Endothelial cell of umbilical vein (primary cell): ENCODE results near the gene HSD17B14. TPM values are rescaled to one million over a fixed set of nuclear protein-coding genes. Genes with fewer than 3 reads are reported as not detected.
"Not testable (repeated sequence)": the region's sequence is repeated elsewhere in the genome, so short reads cannot be mapped to it uniquely, and the experiment has no call there.

Source experiments
- BruUV-seq: library from RNA; stranded (reverse); fragments of 400-500 nt; replicated peaks from 2 replicates; lab custom pipeline; 2021; lab: Mats Ljungman, UMichigan
- CTCF ChIA-PET: fragments of 300-600, 350-600 bp; sonication (Branson Sonifier 250); formaldehyde crosslinking; loops from one replicate; lab custom pipeline; 2021; ENCODE audit warnings: antibody characterized with exemption, inconsistent platforms; lab: Charles Lee
- POLR2A ChIA-PET: fragments of 300-600, 350-600 bp; sonication (Branson Sonifier 250); formaldehyde crosslinking; loops from one replicate; lab custom pipeline; 2021; ENCODE audit warnings: antibody characterized with exemption, inconsistent platforms; lab: Charles Lee
- DNase-seq: peaks from one replicate; pipeline ENCODE4 v3.0.0-alpha.2; 2011; ENCODE audit warnings: low read depth, low spot score
- FAIRE-seq: peaks from 2 replicates; lab custom pipeline; 2011; peaks lifted over from hg19 to GRCh38; lab: Jason Lieb, UNC
- H2AFZ ChIP-seq: 2 replicates; pipeline ENCODE4 v1.6.0; 2012; ENCODE audit warnings: low read depth, low read length, control low read depth, inconsistent platforms
- H3K27ac ChIP-seq: 2 replicates; pipeline ENCODE4 v1.5.1; 2011; ENCODE audit warnings: low read depth, mild to moderate bottlenecking, control low read depth, low read length, moderate library complexity; ENCODE audit not compliant: insufficient read depth
- H3K27me3 ChIP-seq, 2 experiments: 2 replicates each; pipeline versions ENCODE4 v1.6.0 to v1.6.1; 2011; ENCODE audit warnings: low read length in 2 of 2, mixed read lengths in 1 of 2; ENCODE audit not compliant: control insufficient read depth in 2 of 2, insufficient read depth in 2 of 2
- H3K36me3 ChIP-seq, 2 experiments: 2 replicates in 1 of 2; 3 replicates in 1 of 2; pipeline ENCODE4 v1.5.1; 2011; ENCODE audit warnings: low read length in 2 of 2, mild to moderate bottlenecking in 1 of 2, moderate library complexity in 1 of 2; ENCODE audit not compliant: control insufficient read depth in 2 of 2, insufficient read depth in 2 of 2; ENCODE audit errors: extremely low read depth in 1 of 2
- H3K4me1 ChIP-seq: 3 replicates; pipeline ENCODE4 v1.5.1; 2011; ENCODE audit warnings: mild to moderate bottlenecking, low read length; ENCODE audit not compliant: control insufficient read depth, insufficient read depth; ENCODE audit errors: extremely low read depth
- H3K4me2 ChIP-seq: 2 replicates; pipeline ENCODE4 v1.6.1; 2011; ENCODE audit warnings: low read length, control low read depth, mixed read lengths; ENCODE audit not compliant: insufficient read depth
- H3K4me3 ChIP-seq, 3 experiments: fragments of 200-600 bp in 1 of 3; sonication (generic), shearing (Covaris generic) in 1 of 3; replicated peaks in 1 of 3; 2 replicates each; pipeline ENCODE4 v1.5.1; 2011 to 2016; ENCODE audit warnings: control low read depth in 3 of 3, low read length in 3 of 3, mild to moderate bottlenecking in 2 of 3, inconsistent platforms in 1 of 3, low read depth in 1 of 3, moderate library complexity in 1 of 3; ENCODE audit not compliant: insufficient read depth in 1 of 3
- H3K79me2 ChIP-seq: 2 replicates; pipeline ENCODE4 v1.6.0; 2012; ENCODE audit warnings: low read length, inconsistent platforms; ENCODE audit not compliant: control insufficient read depth, insufficient read depth
- H3K9ac ChIP-seq: replicated peaks from 2 replicates; pipeline ENCODE3; 2011; ENCODE audit warnings: low read length, control low read depth; ENCODE audit not compliant: insufficient read depth; ENCODE audit errors: extremely low read depth
- H3K9me1 ChIP-seq: replicated peaks from 3 replicates; pipeline ENCODE4 v1.6.0; 2011; ENCODE audit warnings: mild to moderate bottlenecking, low read length; ENCODE audit not compliant: control insufficient read depth, insufficient read depth; ENCODE audit errors: extremely low read depth
- H3K9me3 ChIP-seq: replicated peaks from 2 replicates; pipeline ENCODE4 v1.5.1; 2012; ENCODE audit warnings: low read length, inconsistent platforms; ENCODE audit not compliant: control insufficient read depth, insufficient read depth
- H4K20me1 ChIP-seq: replicated peaks from 2 replicates; pipeline ENCODE3; 2011; ENCODE audit warnings: mild to moderate bottlenecking, low read length; ENCODE audit not compliant: control insufficient read depth, insufficient read depth; ENCODE audit errors: extremely low read depth
- dilution Hi-C: fragments of 300-500 bp; cut with MboI; formaldehyde crosslinking; loops from one replicate; pipeline ENCODE4 v1.15.0; 2019; ENCODE audit warnings: low sequenced_read_pairs; ENCODE audit not compliant: extremely low pct_ligation_motif_present
- intact Hi-C: fragments of 100-400 bp; cut with micrococcal nuclease; formaldehyde crosslinking; loops from one replicate; pipeline ENCODE4 v1.10.0; 2022
- polyA plus RNA-seq, 4 experiments: library from polyadenylated mRNA; depleted of rRNA in 3 of 4; stranded (reverse) in 3 of 4; unstranded in 1 of 4; fragments of >200 nt; gene quantifications; 2 replicates each; pipeline versions ENCODE4 v1.2.1 to v1.2.3, GENCODE V29; 2011 to 2012; ENCODE audit warnings: missing spikeins in 1 of 4
- total RNA-seq: library from RNA; stranded (reverse); gene quantifications from 2 replicates; pipeline ENCODE4 v1.2.3, GENCODE V29; 2021

HSD17B14 gene
- total and polyA plus RNA-seq, 2 donors (not counting 3 experiments of a cell fraction or from before 2014, with no cell fraction given): 20.9 to 46.3 TPM

- H3K9me1 ChIP-seq, DNase-seq, H3K4me3 ChIP-seq, H3K27ac ChIP-seq, H3K9me3 ChIP-seq, H3K4me1 ChIP-seq, BruUV-seq, dilution Hi-C loops, H2AFZ ChIP-seq, H3K79me2 ChIP-seq, H3K27me3 ChIP-seq, H4K20me1 ChIP-seq, H3K36me3 ChIP-seq, FAIRE-seq, H3K4me2 ChIP-seq, H3K9ac ChIP-seq, intact Hi-C loops: not testable (repeated sequence)
- POLR2A ChIA-PET: interaction anchor here (0.6 kb wide), 1 partner anchor 24 kb away, joined by 3 read pairs; no protein-coding TSS in a partner anchor
- CTCF ChIA-PET: interaction anchor here (0.7 to 11.1 kb wide), 30 partner anchors 8 to 438 kb away, joined by 3 to 427 read pairs (median 8); partner anchors contain the start of genes BCAT2, CA11, DHDH and HSD17B14
Measured at GRCh38 chr19:48787331-48787730, 49.0 kb downstream of the HSD17B14 start.

GRCh38 chr19:48786422-48786821 lies 49.9 kb downstream of the HSD17B14 start:
- intact Hi-C loops, dilution Hi-C loops, POLR2A ChIA-PET, DNase-seq, H3K79me2 ChIP-seq, H3K9me1 ChIP-seq, BruUV-seq, H2AFZ ChIP-seq, FAIRE-seq, H4K20me1 ChIP-seq, H3K4me2 ChIP-seq, H3K9ac ChIP-seq, H3K27me3 ChIP-seq, H3K36me3 ChIP-seq, H3K4me1 ChIP-seq, H3K27ac ChIP-seq, H3K9me3 ChIP-seq, H3K4me3 ChIP-seq: not testable (repeated sequence)
- CTCF ChIA-PET: interaction anchor here (1.1 to 11.1 kb wide), 5 partner anchors 48 to 185 kb away, joined by 3 to 427 read pairs (median 25); partner anchors contain the start of gene HSD17B14
